ENCODE measurements around the gene THEM5.

THEM5 gene

DNA sequence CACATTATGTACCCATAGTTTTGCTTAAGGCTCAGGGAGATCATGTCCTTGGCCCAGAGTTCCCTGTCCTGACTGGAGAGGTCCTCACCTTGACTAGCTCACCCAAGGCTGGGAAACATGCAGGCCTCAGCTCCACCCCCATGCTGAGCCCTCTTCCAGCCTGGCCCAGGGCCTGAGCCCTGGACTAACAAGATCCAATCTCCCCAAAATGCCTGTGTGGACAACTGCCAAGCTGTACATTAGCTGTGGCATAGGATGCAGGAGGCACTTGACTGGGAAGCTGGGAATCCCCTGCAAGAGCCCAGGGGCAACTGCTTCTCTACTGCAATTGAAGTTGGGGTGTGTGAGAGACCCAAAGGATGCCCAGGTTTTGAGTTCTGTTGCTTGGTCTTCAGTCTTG, 50.3 kb downstream of the THEM5 start:
- DNase-seq (ENCODE audit: low spot score), result no peak
- TF ChIP-seq, protein P1, sequence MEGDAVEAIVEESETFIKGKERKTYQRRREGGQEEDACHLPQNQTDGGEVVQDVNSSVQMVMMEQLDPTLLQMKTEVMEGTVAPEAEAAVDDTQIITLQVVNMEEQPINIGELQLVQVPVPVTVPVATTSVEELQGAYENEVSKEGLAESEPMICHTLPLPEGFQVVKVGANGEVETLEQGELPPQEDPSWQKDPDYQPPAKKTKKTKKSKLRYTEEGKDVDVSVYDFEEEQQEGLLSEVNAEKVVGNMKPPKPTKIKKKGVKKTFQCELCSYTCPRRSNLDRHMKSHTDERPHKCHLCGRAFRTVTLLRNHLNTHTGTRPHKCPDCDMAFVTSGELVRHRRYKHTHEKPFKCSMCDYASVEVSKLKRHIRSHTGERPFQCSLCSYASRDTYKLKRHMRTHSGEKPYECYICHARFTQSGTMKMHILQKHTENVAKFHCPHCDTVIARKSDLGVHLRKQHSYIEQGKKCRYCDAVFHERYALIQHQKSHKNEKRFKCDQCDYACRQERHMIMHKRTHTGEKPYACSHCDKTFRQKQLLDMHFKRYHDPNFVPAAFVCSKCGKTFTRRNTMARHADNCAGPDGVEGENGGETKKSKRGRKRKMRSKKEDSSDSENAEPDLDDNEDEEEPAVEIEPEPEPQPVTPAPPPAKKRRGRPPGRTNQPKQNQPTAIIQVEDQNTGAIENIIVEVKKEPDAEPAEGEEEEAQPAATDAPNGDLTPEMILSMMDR (IDR thresholded peaks at IDR 0.05; ENCODE audit: extremely low read depth, missing control alignments), result no peak

DNA sequence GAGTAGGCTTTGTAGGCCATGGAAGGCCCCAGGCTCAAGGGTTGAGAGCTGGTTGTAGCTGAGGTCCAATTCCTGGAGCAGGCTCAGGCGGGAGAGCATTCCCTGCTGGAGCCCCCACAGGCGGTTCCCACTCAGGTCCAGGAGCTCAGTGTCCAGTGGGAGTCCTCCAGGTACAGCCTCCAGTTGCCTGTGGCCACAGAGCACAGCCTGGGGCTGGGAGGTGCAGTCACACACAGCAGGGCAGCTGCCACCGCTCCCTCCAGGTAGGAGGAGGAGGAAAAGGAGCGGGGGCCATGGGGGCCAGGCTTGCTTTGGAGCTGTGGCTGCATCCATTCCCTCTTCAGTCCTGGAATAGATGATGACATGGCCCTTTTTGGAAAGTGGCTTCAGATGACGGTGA, 51.1 kb downstream of the THEM5 start:
- TF ChIP-seq, protein P1 (IDR thresholded peaks at IDR 0.05; ENCODE audit: extremely low read depth, missing control alignments), result no peak
- no peak for DNase-seq (ENCODE audit: low spot score)

DNA sequence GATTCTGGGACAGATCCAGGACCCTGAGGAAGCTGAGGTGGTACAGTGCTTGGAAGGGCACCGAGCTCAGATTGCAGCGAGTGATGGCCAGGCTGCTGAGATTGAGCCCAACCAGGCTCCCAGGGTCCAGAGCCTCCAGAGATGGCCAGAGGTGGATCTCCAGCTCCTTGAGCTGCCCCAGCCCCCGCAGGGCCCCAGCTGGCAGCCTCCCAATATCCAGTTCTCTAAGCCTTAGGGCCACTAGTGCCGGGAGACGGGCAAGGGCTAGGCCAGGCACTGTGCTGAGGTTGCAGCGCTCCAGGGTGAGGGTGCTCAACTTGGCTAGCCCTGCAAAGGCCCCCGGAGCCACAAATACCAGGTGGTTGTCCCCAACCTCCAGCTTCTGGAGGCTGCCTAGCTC, 51.7 kb downstream of the THEM5 start:
- DNase-seq (ENCODE audit: low spot score), result no peak
- TF ChIP-seq, protein P1 (IDR thresholded peaks at IDR 0.05; ENCODE audit: extremely low read depth, missing control alignments), result no peak

DNA sequence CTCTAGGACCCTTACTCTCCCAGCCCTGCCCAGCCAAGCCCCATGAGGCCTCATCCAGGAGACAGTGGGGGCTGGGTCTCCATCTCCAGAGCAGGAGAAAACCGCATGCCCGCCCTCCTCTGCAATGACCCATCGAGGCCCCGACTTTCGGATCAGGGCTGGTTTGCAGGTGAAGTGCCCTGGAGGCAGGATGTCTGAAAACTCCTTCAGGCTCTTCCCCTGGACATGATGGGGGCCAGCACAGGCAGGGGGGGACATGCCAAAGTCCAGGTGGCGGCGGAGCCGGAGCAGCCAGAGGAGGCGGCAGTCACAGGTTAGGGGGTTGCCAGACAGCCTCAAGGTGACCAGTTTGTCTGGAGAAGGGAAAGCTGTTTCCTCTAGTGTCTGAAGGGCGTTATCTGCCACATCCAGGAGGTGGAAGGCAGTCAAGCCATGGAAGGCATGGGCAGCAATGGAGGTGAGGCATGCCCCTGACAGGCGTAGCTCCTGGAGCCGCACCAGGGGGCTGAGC, 52.1 kb downstream of the THEM5 start:
- TF ChIP-seq, protein P1 (IDR thresholded peaks at IDR 0.05; ENCODE audit: extremely low read depth, missing control alignments), result no peak
- no peak for DNase-seq (ENCODE audit: low spot score)

DNA sequence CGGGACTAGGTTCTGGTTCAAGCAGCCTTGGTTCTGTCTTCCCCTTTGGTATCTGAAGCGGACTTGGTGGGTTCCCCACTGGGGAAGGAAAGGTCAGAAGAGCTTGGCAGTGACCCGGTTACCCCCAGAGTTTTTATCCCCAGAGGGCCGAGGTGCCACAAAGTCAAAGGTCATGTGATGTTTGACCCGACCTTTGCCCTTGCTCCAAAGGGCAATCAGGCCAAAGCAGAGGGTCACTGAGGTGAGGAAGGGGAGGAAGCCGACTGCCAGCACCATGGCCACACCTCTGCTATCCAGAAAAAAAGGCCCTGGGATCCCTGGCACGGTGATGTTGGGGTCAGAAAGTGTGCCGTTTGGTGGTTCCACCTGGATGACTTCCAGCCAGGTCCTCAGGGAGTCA, 52.7 kb downstream of the THEM5 start:
- no peak for DNase-seq (ENCODE audit: low spot score)

DNA sequence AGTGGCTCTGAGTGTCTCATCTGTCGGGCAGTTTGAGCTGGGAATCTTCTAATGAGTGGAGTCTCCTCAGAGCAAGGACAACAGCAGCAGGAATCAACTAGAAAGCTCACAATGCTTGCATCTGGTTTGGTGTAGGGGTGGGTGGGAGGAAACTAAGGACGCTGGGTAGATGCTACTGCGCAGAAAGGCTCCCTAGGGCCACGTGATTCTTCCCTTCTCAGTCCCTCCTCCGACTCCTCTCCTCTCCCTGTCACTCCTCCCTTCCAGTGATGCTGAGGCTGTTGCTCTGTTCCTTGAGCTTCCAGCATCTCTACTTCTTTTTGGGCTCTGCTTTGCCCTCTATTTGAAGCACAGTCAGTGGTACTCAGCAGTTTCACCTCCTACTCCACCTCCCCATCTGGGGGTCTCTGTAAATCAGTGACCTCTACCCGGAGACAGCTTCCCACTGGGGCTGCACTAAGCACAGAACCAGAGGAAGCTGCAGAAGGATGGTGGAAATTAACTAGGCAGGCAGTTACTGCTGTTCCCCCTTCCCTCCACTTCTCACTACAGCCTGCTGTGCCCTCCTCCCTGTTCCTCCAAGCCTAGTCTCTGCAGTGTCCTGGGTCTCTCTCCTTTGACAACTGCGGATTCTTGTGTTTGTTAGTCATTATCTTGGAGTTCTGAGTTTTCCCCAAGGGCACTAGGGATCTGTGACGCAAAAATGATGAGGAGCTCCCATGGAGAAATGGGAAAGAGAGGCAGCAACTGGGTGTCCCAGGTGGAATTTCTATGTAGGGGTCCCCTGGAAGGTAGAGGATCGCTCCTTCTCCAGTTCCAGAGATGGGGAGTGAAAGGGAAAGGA, 54.1 kb downstream of the THEM5 start:
- TF ChIP-seq, protein P1 (IDR thresholded peaks at IDR 0.05; ENCODE audit: extremely low read depth, missing control alignments), result no peak
- DNase-seq (ENCODE audit: low spot score), result no peak

More for the DNA sequence above, 52.7 kb downstream of the THEM5 start:
- TF ChIP-seq, protein P1 (IDR thresholded peaks at IDR 0.05; ENCODE audit: extremely low read depth, missing control alignments), result no peak

DNA sequence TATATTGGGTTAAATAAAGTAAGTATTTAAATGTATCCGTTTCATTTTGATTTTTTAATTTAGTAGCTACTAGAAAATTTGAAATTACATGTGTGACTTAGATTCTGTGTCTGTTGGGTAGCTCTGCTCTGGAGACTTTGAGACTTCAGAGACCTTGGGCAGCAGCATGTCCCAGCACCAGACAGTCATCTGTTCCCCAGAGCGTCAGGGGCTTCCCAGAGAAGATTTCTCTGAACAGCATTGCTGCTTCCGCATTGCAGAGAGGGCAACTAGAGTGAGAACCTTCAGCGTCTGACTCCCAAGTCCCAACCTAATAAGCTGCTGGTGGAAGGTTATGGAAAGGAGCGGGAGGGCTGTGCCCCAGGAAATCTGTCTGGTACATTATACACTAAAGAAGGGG, 54.9 kb downstream of the THEM5 start:
- no peak for DNase-seq (ENCODE audit: low spot score)
- TF ChIP-seq, protein P1 (IDR thresholded peaks at IDR 0.05; ENCODE audit: extremely low read depth, missing control alignments), result no peak
